Osteoblast (primary cell): ENCODE data around the gene BCL11B. TPM values are rescaled to one million over a fixed set of nuclear protein-coding genes. Genes with fewer than 3 reads are reported as not detected.

Experiments
- DNase-seq: peaks from one replicate; pipeline ENCODE4 v3.0.0; 2011; ENCODE audit warnings: low spot score, mixed read lengths; ENCODE audit not compliant: insufficient read length; ENCODE audit errors: missing footprints
- H2AFZ ChIP-seq: 2 replicates; pipeline ENCODE4 v1.6.0; 2011; ENCODE audit warnings: mild to moderate bottlenecking, low read length
- H3K27ac ChIP-seq: 2 replicates; pipeline ENCODE4 v1.5.1; 2011; ENCODE audit warnings: mild to moderate bottlenecking, low read depth, low read length, moderate library complexity
- H3K27me3 ChIP-seq: 2 replicates; pipeline ENCODE4 v1.6.0; 2012; ENCODE audit warnings: mild to moderate bottlenecking, control low read depth, inconsistent platforms, low read length, moderate library complexity; ENCODE audit not compliant: insufficient read depth
- H3K36me3 ChIP-seq: 2 replicates; pipeline ENCODE4 v1.5.1; 2011; ENCODE audit warnings: mild to moderate bottlenecking, low read length, control low read depth, moderate library complexity; ENCODE audit not compliant: insufficient read depth
- H3K4me1 ChIP-seq: 2 replicates; pipeline ENCODE4 v1.5.1; 2011; ENCODE audit warnings: mild to moderate bottlenecking, low read length, control low read depth, moderate library complexity; ENCODE audit not compliant: insufficient read depth
- H3K4me2 ChIP-seq: 2 replicates; pipeline ENCODE4 v1.6.0; 2011; ENCODE audit warnings: mild to moderate bottlenecking, low read length; ENCODE audit not compliant: insufficient read depth
- H3K4me3 ChIP-seq: fragments of 200-600 bp; sonication (generic); 3 replicates; pipeline ENCODE4 v1.5.1; 2012; ENCODE audit warnings: mild to moderate bottlenecking, low read length, inconsistent platforms; ENCODE audit not compliant: insufficient read depth
- H3K79me2 ChIP-seq: 2 replicates; pipeline ENCODE4 v1.6.0; 2012; ENCODE audit warnings: mild to moderate bottlenecking, low read length, control low read depth, inconsistent platforms; ENCODE audit not compliant: insufficient read depth
- H3K9me3 ChIP-seq: 2 replicates; pipeline ENCODE4 v1.5.1; 2011; ENCODE audit warnings: low read depth, low read length, control low read depth
- H4K20me1 ChIP-seq: 2 replicates; pipeline ENCODE4 v1.6.0; 2012; ENCODE audit warnings: mild to moderate bottlenecking, low read length, control low read depth; ENCODE audit not compliant: insufficient read depth
- total RNA-seq: library from RNA; depleted of rRNA; stranded (reverse); fragments of >200 nt; gene quantifications from 2 replicates; pipeline ENCODE4 v1.2.3, GENCODE V29; 2012
- TF ChIP-seq, protein P1 (sequence below): IDR thresholded peaks from 2 replicates; pipeline ENCODE4 v1.5.1; 2011; ENCODE audit warnings: mild to moderate bottlenecking, low read depth, low read length, moderate library complexity; ENCODE audit errors: extremely low read depth

The BCL11B gene
- total RNA-seq, 1 donor: 0.36 TPM

DNA sequence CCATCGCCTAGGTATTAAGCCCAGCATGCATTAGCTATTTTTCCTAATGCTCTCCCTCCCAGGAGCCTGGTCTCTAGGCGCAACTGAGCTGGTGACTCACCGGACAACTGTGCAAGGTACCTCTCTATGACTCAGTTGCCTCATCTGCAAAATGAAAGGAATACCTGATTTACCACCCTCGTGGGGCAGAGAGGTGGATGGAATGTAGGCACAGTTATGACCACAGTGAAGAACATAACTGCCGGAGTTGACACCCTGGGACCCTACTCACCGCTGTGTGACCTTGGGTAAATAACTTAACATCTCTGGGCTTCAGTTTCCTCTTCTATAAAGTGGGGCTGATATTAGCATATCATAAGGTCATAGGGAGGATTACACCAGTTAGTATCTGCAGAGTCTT is 22.6 kb downstream of the BCL11B start:
- H3K4me1 ChIP-seq: no peaks in the 10 kb centered on the region

DNA sequence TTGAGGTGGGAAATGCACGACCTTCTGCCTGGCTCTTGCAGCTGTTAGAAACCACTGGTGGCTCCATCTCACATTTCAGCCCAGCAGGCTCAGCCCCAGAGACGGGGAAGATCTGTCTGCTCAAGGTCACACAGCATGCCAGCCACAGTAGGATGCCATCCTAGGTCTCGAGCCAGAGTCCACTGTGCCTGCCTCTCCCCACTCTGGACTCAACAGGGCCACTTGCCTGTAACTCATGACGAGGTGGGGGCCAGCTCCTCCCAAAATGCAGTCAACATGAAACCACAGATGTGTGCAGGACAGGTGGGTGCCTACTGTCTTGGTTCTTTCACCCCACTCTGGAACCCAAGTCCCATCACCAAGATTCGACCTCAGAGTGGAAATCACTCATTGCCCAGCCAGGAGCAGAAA is 23.2 kb downstream of the BCL11B start:
- no peaks in the 10 kb centered on the region for H3K9me3 ChIP-seq

More for the DNA sequence above, 22.6 kb downstream of the BCL11B start:
- H3K27me3 ChIP-seq: peaks cover 20% of the 10 kb centered on the region
- DNase-seq: no peak
- H2AFZ ChIP-seq: no peak overlapping the region
- H3K79me2 ChIP-seq: no peaks in the 10 kb centered on the region
- H3K4me3 ChIP-seq: no peak overlapping the region
- TF ChIP-seq, protein P1, sequence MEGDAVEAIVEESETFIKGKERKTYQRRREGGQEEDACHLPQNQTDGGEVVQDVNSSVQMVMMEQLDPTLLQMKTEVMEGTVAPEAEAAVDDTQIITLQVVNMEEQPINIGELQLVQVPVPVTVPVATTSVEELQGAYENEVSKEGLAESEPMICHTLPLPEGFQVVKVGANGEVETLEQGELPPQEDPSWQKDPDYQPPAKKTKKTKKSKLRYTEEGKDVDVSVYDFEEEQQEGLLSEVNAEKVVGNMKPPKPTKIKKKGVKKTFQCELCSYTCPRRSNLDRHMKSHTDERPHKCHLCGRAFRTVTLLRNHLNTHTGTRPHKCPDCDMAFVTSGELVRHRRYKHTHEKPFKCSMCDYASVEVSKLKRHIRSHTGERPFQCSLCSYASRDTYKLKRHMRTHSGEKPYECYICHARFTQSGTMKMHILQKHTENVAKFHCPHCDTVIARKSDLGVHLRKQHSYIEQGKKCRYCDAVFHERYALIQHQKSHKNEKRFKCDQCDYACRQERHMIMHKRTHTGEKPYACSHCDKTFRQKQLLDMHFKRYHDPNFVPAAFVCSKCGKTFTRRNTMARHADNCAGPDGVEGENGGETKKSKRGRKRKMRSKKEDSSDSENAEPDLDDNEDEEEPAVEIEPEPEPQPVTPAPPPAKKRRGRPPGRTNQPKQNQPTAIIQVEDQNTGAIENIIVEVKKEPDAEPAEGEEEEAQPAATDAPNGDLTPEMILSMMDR: no peak
- H4K20me1 ChIP-seq: no peaks in the 10 kb centered on the region
- no peaks in the 10 kb centered on the region for H3K36me3 ChIP-seq
- no peak overlapping the region for H3K27ac ChIP-seq
- H3K9me3 ChIP-seq: no peaks in the 10 kb centered on the region
- H3K4me2 ChIP-seq: no peak overlapping the region

GRCh38 chr14:99247772-99248171 is 24.2 kb downstream of the BCL11B start:
- H3K27me3 ChIP-seq: peaks cover 20% of the 10 kb centered on the region
- H3K9me3 ChIP-seq: no peaks in the 10 kb centered on the region
- H3K79me2 ChIP-seq: no peaks in the 10 kb centered on the region
- H3K36me3 ChIP-seq: no peaks in the 10 kb centered on the region
- H4K20me1 ChIP-seq: no peaks in the 10 kb centered on the region
- TF ChIP-seq, protein P1: no peak
- H2AFZ ChIP-seq: no peak overlapping the region
- H3K4me1 ChIP-seq: no peaks in the 10 kb centered on the region
- H3K4me2 ChIP-seq: no peak overlapping the region
- H3K4me3 ChIP-seq: no peak overlapping the region
- no peak overlapping the region for H3K27ac ChIP-seq
- DNase-seq: no peak

More for the DNA sequence above, 23.2 kb downstream of the BCL11B start:
- no peaks in the 10 kb centered on the region for H3K36me3 ChIP-seq
- H3K27me3 ChIP-seq: peaks cover 20% of the 10 kb centered on the region
- H4K20me1 ChIP-seq: no peaks in the 10 kb centered on the region
- H3K4me3 ChIP-seq: no peak overlapping the region
- H3K79me2 ChIP-seq: no peaks in the 10 kb centered on the region
- no peak overlapping the region for H3K4me2 ChIP-seq
- DNase-seq: no peak
- no peaks in the 10 kb centered on the region for H3K4me1 ChIP-seq
- no peak overlapping the region for H3K27ac ChIP-seq
- TF ChIP-seq, protein P1: no peak
- H2AFZ ChIP-seq: no peak overlapping the region

GRCh38 chr14:99247101-99247729 is 24.8 kb downstream of the BCL11B start:
- no peaks in the 10 kb centered on the region for H3K36me3 ChIP-seq
- no peak for DNase-seq
- H3K4me1 ChIP-seq: no peaks in the 10 kb centered on the region
- H3K79me2 ChIP-seq: no peaks in the 10 kb centered on the region
- no peak overlapping the region for H3K4me3 ChIP-seq
- no peak overlapping the region for H3K27ac ChIP-seq
- H4K20me1 ChIP-seq: no peaks in the 10 kb centered on the region
- H3K4me2 ChIP-seq: no peak overlapping the region
- TF ChIP-seq, protein P1: no peak
- no peaks in the 10 kb centered on the region for H3K9me3 ChIP-seq
- H2AFZ ChIP-seq: no peak overlapping the region
- H3K27me3 ChIP-seq: peaks cover 20% of the 10 kb centered on the region
